ENCODE results near the gene DLL4. TPM values are rescaled to one million over a fixed set of nuclear protein-coding genes. Genes with fewer than 3 reads are reported as not detected.

Gene DLL4
- 28.3 TPM for total RNA-seq

GRCh38 chr15:40928821-40929659 is at the start of gene DLL4:
DLL4 (plus strand) TSS chr15:40929340; CDS start chr15:40929669, 329 bp downstream.

GRCh38 chr15:40893733-40894680 is 35.1 kb upstream of the DLL4 start, which contains the start of gene VPS18:
VPS18 (plus strand) TSS chr15:40894450; CDS start chr15:40894769, 319 bp downstream.

GRCh38 chr15:40952901-40953712 is 24.0 kb downstream of the DLL4 start, which contains the start of gene CHAC1:
CHAC1 (plus strand) TSS chr15:40953471; CDS start chr15:40953584, 113 bp downstream.

Small RNA genes within 50 kb of the gene (small RNA-seq; reads per million reads assigned to genes)
- gene ISCA1P4 (ENCODE audit: low replicate concordance) = not detected

Other genes with a start within 250 kb of the DLL4 start
- 2.7 TPM for gene RAD51, start 234.2 kb upstream of the DLL4 start, total RNA-seq
- 26.0 TPM for gene RMDN3, start 174.1 kb upstream of the DLL4 start, total RNA-seq
- 26.7 TPM for gene GCHFR, start 165.3 kb upstream of the DLL4 start, total RNA-seq
- gene C15orf62, start 159.4 kb upstream of the DLL4 start, total RNA-seq = 0.12 TPM
- 26.6 TPM for gene ZFYVE19, start 122.3 kb upstream of the DLL4 start, total RNA-seq
- gene DNAJC17, start 121.9 kb upstream of the DLL4 start, total RNA-seq = 18.1 TPM
- not detected for gene PPP1R14D, start 100.6 kb upstream of the DLL4 start, total RNA-seq
- 105 TPM for gene SPINT1, start 85.3 kb upstream of the DLL4 start, total RNA-seq
- gene RHOV, start 55.1 kb upstream of the DLL4 start, total RNA-seq = 3.3 TPM
- gene VPS18, start 34.9 kb upstream of the DLL4 start, total RNA-seq = 23.5 TPM
- 1.6 TPM for gene CHAC1, start 24.1 kb downstream of the DLL4 start, total RNA-seq
- 38.5 TPM for gene INO80, start 186.9 kb downstream of the DLL4 start, total RNA-seq

Data from metanephros (tissue), 2 donors.